ENCODE data around the gene MAEA. TPM values are rescaled to one million over a fixed set of nuclear protein-coding genes. Genes with fewer than 3 reads are reported as not detected.

Gene MAEA
- total RNA-seq, 4 donors from 2014 or later = 33.1 to 60.1 (median 50.5) TPM

DNA sequence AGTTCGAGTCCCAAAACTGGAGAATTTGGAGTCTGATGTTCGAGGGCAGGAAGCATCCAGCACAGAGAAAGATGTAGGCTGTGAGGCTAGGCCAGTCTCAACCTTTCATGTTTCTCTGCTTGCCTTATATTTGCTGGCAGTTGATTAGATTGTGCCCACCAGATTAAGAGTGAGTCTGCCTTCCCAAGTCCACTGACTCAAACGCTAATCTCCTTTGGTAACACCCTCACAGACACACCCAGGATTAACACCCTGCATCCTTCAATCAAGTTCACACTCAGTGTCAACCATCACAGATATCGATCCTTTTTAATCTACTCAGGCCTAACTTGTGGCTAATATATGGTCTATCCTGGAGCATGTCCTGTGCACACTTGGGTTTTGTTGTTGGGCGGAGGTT is 18.0 kb upstream of the MAEA start:
- TF ChIP-seq, protein P1, sequence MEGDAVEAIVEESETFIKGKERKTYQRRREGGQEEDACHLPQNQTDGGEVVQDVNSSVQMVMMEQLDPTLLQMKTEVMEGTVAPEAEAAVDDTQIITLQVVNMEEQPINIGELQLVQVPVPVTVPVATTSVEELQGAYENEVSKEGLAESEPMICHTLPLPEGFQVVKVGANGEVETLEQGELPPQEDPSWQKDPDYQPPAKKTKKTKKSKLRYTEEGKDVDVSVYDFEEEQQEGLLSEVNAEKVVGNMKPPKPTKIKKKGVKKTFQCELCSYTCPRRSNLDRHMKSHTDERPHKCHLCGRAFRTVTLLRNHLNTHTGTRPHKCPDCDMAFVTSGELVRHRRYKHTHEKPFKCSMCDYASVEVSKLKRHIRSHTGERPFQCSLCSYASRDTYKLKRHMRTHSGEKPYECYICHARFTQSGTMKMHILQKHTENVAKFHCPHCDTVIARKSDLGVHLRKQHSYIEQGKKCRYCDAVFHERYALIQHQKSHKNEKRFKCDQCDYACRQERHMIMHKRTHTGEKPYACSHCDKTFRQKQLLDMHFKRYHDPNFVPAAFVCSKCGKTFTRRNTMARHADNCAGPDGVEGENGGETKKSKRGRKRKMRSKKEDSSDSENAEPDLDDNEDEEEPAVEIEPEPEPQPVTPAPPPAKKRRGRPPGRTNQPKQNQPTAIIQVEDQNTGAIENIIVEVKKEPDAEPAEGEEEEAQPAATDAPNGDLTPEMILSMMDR (IDR thresholded peaks at IDR 0.05; ENCODE audit: low read depth) = no peak

DNA sequence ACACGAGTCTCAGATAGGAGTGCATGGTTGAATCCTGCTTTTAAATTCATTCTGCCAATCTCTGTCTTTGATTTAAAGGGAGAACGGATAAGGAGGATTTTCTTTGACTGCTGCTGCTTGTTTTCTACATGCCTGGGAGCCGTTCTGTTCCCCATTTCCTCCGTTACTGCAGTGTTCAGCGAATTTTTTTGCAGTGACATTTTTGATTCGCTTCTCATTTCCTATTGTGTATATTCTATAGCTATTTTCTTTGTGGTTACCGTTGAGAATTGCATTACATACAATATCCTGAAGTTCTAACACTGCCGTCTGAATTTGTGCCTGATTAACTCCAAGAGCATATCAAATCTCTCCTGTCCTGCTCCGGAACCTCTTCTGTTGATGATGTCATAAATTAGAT is 14.8 kb upstream of the MAEA start:
- TF ChIP-seq, protein P1 (IDR thresholded peaks at IDR 0.05; ENCODE audit: low read depth) = no peak

DNA sequence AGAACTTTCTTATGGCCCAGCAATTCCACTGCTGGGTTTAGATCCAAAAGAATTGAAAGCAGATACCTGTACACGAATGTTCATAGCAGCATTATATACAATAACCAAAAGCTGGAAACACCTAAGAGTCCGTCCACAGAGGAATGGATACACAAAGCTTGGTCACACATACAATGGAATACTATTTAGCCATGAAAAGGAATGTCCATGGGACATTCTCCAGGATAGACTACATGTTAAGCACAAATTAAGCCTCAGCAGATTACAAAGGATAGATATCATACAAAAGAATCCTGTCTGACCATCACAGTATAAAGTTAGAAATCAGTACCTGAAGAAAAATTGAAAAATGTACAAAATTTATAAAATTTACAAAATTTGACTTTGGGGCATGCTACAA is 12.7 kb upstream of the MAEA start:
- TF ChIP-seq, protein P1 (IDR thresholded peaks at IDR 0.05; ENCODE audit: low read depth) = no peak

DNA sequence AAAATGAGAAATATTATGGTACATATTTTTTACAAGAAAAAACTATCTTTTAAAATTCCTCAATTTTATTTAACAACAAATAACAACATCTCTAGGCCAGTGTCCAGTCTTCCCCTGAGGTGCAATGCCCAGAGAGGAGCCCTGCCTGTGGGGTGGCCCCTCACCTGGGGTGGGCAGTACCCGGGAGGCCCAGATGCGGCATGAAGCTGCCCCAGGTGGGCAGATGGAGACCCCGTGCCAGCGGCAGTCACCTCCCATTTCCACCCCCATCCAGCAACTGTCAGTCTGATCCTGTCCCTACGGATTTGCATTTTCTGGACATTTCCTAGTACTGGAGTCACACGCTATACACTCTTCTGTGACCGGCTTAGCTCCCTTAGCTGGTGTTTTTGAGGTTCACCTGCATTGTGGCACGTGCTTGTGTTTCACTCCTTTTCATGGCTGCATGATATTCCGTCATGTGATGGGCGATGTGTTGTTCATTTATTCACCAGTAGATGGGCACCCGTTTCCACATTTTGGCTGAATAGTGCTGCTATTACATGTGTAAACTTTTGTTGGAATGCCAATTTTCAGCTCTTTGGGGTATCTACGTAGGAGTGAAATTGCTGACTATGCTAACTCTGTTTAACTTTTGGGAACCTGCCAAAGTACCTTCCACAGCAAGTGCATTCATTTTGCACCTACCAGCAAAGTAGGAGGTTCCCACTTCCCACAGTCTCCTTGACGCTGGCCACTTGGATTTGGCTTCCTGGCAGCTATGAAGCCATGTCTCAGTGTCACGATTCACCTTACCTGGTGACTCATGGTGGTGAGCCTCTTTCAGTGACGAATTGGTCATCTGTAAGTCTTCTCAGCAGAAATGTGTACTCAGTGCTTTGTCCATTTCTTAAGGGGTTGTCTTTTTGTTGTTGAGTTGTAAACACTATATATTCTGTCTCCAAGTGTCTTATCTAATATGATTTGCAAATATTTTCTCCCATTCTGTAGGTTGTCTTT is 11.7 kb upstream of the MAEA start:
- TF ChIP-seq, protein P1 (IDR thresholded peaks at IDR 0.05; ENCODE audit: low read depth) = no peak

DNA sequence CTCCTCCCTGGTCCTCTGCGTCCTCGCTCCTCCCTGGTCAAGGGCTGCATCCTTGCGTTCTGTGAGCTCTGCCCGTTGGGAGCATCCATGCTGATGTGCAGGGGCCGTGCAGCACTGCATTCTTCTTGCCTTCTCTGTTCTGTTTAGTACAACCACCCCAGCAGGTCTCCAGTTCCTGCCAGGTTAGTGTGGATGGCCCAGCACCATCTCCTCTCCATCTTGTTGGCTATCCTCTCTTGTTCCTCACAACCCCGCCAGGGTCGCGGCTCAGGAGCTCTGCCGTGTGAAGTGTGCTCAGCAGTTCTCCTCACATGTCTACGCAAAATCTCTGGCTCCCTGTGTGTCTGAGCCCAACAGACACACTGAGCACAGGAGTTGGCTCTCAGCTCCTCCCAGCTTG is 10.4 kb upstream of the MAEA start:
- TF ChIP-seq, protein P1 (IDR thresholded peaks at IDR 0.05; ENCODE audit: low read depth) = no peak

DNA sequence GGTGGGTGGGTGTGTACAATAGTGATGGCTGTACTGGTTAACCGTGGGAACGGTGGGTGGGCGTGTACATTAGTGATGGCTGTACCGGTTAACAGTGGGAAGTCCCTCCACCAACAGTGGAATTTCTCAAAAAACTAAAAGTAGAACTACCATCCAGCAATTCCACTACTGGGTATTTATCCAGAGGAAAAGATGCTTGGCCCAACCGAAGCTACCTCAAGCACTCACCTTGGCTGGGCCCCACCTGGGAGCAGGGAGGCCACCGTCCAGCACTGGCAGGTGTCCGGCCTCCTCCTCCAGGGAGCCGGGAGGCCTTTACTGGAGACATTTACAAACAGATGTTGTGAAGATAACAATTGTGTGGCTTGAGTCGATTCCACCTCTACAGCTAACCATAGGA is 6.0 kb upstream of the MAEA start:
- TF ChIP-seq, protein P1 (IDR thresholded peaks at IDR 0.05; ENCODE audit: low read depth) = no peak

DNA sequence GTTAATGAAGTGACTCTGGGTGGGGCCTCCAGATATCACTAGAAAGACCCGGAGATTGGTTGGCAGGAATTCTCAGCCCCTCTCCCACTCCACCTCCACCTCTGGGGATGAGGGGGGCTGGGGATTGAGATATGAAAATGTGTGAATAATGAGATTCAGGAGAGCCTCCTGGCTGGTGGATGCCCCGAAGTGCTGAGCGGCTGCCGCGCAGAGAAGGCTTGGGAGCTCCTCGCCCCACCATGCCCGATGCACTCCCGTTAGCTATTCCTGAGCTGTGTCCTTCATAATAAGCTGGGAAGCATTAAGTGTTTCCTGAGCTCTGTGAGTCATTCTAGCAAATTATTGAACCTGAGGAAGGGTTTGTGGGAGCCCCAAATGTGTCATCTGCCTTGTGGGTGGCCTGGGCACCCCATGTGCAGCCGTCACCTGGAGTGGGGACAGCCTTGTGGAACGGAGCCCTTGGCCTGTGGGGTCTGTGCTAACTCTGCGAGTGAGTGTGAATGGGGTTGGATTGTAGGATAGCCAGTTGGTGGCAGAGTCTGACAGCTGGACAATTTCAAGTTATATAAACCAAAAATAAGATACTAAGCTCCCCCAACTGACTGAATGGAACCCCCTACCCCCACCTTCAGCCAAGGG is 4.4 kb upstream of the MAEA start:
- TF ChIP-seq, protein P1 (IDR thresholded peaks at IDR 0.05; ENCODE audit: low read depth) = no peak
